GM11168 (cell line): ENCODE data around the gene OCEL1.

ENCODE experiments used
- in situ Hi-C: fragments of 300-500 bp; cut with MboI; formaldehyde crosslinking; loops from one replicate; pipeline ENCODE4 v1.12.0; 2022; ENCODE audit warnings: low sequenced_read_pairs; ENCODE audit not compliant: unreplicated experiment

The OCEL1 gene

GRCh38 chr19:17209126-17210036 is 16.6 kb upstream of the OCEL1 start:
- in situ Hi-C loops, result no loop called here

- in situ Hi-C loops, result no loop called here
These were observed 15.7 kb upstream of the OCEL1 start for GRCh38 chr19:17210296-17210695.

GRCh38 chr19:17211547-17212446 is 14.2 kb upstream of the OCEL1 start:
- in situ Hi-C loops, result no loop called here

GRCh38 chr19:17213334-17213733 is 12.7 kb upstream of the OCEL1 start:
- in situ Hi-C loops, result no loop called here

GRCh38 chr19:17214508-17215126 is 11.4 kb upstream of the OCEL1 start:
- in situ Hi-C loops, result no loop called here

- in situ Hi-C loops, result no loop called here
These were observed 10.7 kb upstream of the OCEL1 start, which contains the start of gene USE1 for GRCh38 chr19:17215127-17215971. Gene USE1, plus strand, starts transcription at chr19:17215357. Its CDS starts 49 bp downstream, at chr19:17215406.

- in situ Hi-C loops, result no loop called here
These were observed 9.9 kb upstream of the OCEL1 start for GRCh38 chr19:17216058-17216670.

- in situ Hi-C loops, result no loop called here
These were observed 6.7 kb upstream of the OCEL1 start for GRCh38 chr19:17219286-17219685.

GRCh38 chr19:17220207-17220758 is 5.7 kb upstream of the OCEL1 start:
- in situ Hi-C loops, result no loop called here

- in situ Hi-C loops, result no loop called here
These were observed 973 bp upstream of the OCEL1 start for GRCh38 chr19:17225053-17225452.

GRCh38 chr19:17227798-17228367 is 1.9 kb downstream of the OCEL1 start:
- in situ Hi-C loops, result no loop called here

GRCh38 chr19:17229890-17230289 is 3.9 kb downstream of the OCEL1 start:
- in situ Hi-C loops, result no loop called here

- in situ Hi-C loops, result no loop called here
These were observed 6.2 kb downstream of the OCEL1 start for GRCh38 chr19:17232258-17232657.

GRCh38 chr19:17234911-17235299 is 8.9 kb downstream of the OCEL1 start:
- in situ Hi-C loops, result loop anchor here (5.0 kb wide), 1 partner anchor 168 kb away; no protein-coding TSS in a partner anchor

- in situ Hi-C loops, result loop anchor here (5.0 kb wide), 1 partner anchor 168 kb away; no protein-coding TSS in a partner anchor
These were observed 9.4 kb downstream of the OCEL1 start for GRCh38 chr19:17235300-17235970.

- in situ Hi-C loops, result loop anchor here (5.0 kb wide), 1 partner anchor 169 kb away; no protein-coding TSS in a partner anchor
These were observed 10.1 kb downstream of the OCEL1 start for GRCh38 chr19:17235971-17236777.
